Esophagus squamous epithelium (tissue), 5 donors: Measurements from ENCODE around the gene NAA40. TPM values are rescaled to one million over a fixed set of nuclear protein-coding genes. Genes with fewer than 3 reads are reported as not detected.

Experiments
- DNase-seq: peaks from one replicate; lab custom pipeline; 2025; lab: John Stamatoyannopoulos, UW
- H3K27ac ChIP-seq, 4 donors: fragments of 200-600 bp; sonication (generic); one replicate each; pipeline ENCODE4 v1.5.1; 2016 to 2019; ENCODE audit warnings: mild to moderate bottlenecking in 1 of 4
- H3K27me3 ChIP-seq, 4 donors: fragments of 200-600 bp; sonication (generic); 1 replicate in 3 of 4; 2 replicates in 1 of 4; pipeline versions ENCODE4 v1.5.1 to v1.6.0; 2017 to 2021; ENCODE audit warnings: antibody characterized with exemption in 1 of 4
- H3K36me3 ChIP-seq, 3 donors: fragments of 200-600 bp; sonication (generic); one replicate each; pipeline ENCODE4 v1.5.1; 2016 to 2019
- H3K4me1 ChIP-seq, 3 donors: fragments of 200-600 bp; sonication (generic); one replicate each; pipeline ENCODE4 v1.5.1; 2017 to 2019
- H3K4me3 ChIP-seq, 4 donors: fragments of 200-600 bp; sonication (generic); 1 replicate in 3 of 4; 2 replicates in 1 of 4; pipeline ENCODE4 v1.5.1; 2016 to 2019; ENCODE audit warnings: mild to moderate bottlenecking in 2 of 4, moderate library complexity in 1 of 4
- H3K9me3 ChIP-seq, 3 donors: fragments of 200-600 bp; sonication (generic); one replicate each; pipeline ENCODE4 v1.5.1; 2016 to 2019
- CTCF ChIP-seq, 6 experiments: fragments of 450-650 bp in 4 of 6; fragments of 200-600 bp in 2 of 6; sonication (generic) in 2 of 6; IDR thresholded peaks; one replicate each; pipeline ENCODE4 v1.5.1; 2016 to 2019; ENCODE audit warnings: antibody characterized with exemption in 6 of 6, mild to moderate bottlenecking in 4 of 6, moderate library complexity in 4 of 6
- POLR2A ChIP-seq, 4 donors: fragments of 450-650 bp; IDR thresholded peaks; one replicate each; pipeline ENCODE4 v1.6.1; 2017; ENCODE audit warnings: antibody characterized with exemption in 4 of 4, mild to moderate bottlenecking in 4 of 4, moderate library complexity in 3 of 4
- WGBS, 2 donors: methylation state at CpG; one replicate each; pipeline ENCODE4 v1.1.5; 2018; 5-methylcytosine and 5-hydroxymethylcytosine counted together
- intact Hi-C: fragments of 100-400 bp; cut with DNase I; formaldehyde crosslinking; loops from one replicate; pipeline ENCODE4 v1.15.0; 2022
- total RNA-seq, 4 donors: library from RNA; depleted of rRNA; stranded (reverse); fragments of >200 nt; gene quantifications; one replicate each; pipeline ENCODE4 v1.1.0, GENCODE V29; 2016
- donor health status: DM: yes; HTN: yes; CAD: no.

NAA40 gene
- total RNA-seq, 4 donors from 2014 or later = 9.8 to 13.2 (median 11.2) TPM

- H3K27me3 ChIP-seq = no peaks in the 10 kb centered on the region
- peak within 1 kb of the TSS; percentile 91 to 95 (median 94) for H3K27ac ChIP-seq
- H3K36me3 ChIP-seq = peaks cover 0 to 36% (median 9%) of the 10 kb centered on the region in 3 donors
- 0% methylated on average over 6 to 19 of the region's 63 CpGs for WGBS, 2 donors
- DNase-seq = no peak
- H3K4me3 ChIP-seq = peak within 1 kb of the TSS; percentile 87 to 100 (median 98)
- TF ChIP-seq CTCF (IDR thresholded peaks at IDR 0.05) (peak in 1 of 6 experiments; percentile 13), POLR2A (IDR thresholded peaks at IDR 0.05) (peak in 3 of 4 donors; percentile 28 to 76 (median 60))
- no peaks in the 10 kb centered on the region for H3K9me3 ChIP-seq
- intact Hi-C loops = no loop called here
- peaks cover 11 to 57% (median 21%) of the 10 kb centered on the region in 3 donors for H3K4me1 ChIP-seq
Observed at GRCh38 chr11:63986156-63986931, 47.5 kb downstream of the NAA40 start, which contains the start of gene OTUB1. Gene OTUB1 (plus strand): TSS chr11:63986438. CDS start chr11:63986457, 19 bp downstream.

GRCh38 chr11:63986932-63987513 lies 48.2 kb downstream of the NAA40 start:
- peaks cover 0 to 43% (median 11%) of the 10 kb centered on the region in 3 donors for H3K36me3 ChIP-seq
- 37 to 45% methylated on average over 10 to 12 of the region's 25 CpGs for WGBS, 2 donors

GRCh38 chr11:63991558-63991957 lies 52.8 kb downstream of the NAA40 start:
- H3K9me3 ChIP-seq = no peaks in the 10 kb centered on the region
- H3K27ac ChIP-seq = no peak overlapping the region
- H3K27me3 ChIP-seq = no peaks in the 10 kb centered on the region
- 84 to 88% methylated on average over 10 of the region's 10 CpGs for WGBS, 2 donors
- DNase-seq = no peak
- peaks cover 8 to 45% (median 15%) of the 10 kb centered on the region in 3 donors for H3K4me1 ChIP-seq
- intact Hi-C loops = no loop called here
- no peak overlapping the region for H3K4me3 ChIP-seq
- TF ChIP-seq CTCF (IDR thresholded peaks at IDR 0.05) (no peak), POLR2A (IDR thresholded peaks at IDR 0.05) (no peak)
- H3K36me3 ChIP-seq = peaks cover 0 to 88% (median 29%) of the 10 kb centered on the region in 3 donors

More at GRCh38 chr11:63986932-63987513, 48.2 kb downstream of the NAA40 start:
- TF ChIP-seq POLR2A (IDR thresholded peaks at IDR 0.05) (no peak), CTCF (IDR thresholded peaks at IDR 0.05) (no peak)
- Histone ChIP-seq H3K9me3 (no peaks in the 10 kb centered on the region), H3K4me1 (peaks cover 11 to 57% (median 21%) of the 10 kb centered on the region in 3 donors), H3K27me3 (no peaks in the 10 kb centered on the region), H3K27ac (peak overlapping the region; percentile 91 to 95 (median 94)), H3K4me3 (peak overlapping the region; percentile 87 to 100 (median 98))
- intact Hi-C loops = no loop called here
- no peak for DNase-seq

DNA sequence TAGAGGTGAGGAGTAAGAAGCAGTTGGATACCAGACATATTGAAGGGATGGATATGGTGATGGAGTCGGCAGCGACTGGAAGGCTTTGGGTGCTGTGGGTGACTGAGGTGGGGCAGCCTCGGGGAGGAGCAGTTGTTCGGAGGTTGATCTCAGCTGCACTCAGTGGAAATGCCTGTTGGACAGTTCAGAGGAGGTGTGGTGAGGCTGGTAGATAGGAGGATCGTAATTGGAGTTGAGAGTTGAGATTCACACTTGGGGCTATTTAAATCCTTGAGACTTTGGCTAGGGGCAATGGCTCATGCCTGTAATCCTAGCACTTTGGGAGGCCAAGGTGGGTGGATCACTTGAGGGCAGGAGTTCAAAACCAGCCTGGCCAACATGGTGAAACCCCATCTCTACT lies 54.3 kb downstream of the NAA40 start:
- no peak for DNase-seq
- Histone ChIP-seq H3K4me1 (peaks cover 1 to 40% (median 2%) of the 10 kb centered on the region in 3 donors), H3K27ac (no peak overlapping the region), H3K36me3 (peaks cover 9 to 100% (median 44%) of the 10 kb centered on the region in 3 donors), H3K9me3 (no peaks in the 10 kb centered on the region), H3K27me3 (no peaks in the 10 kb centered on the region), H3K4me3 (no peak overlapping the region)
- WGBS, 2 donors = 76 to 85% methylated on average over 5 of the region's 5 CpGs
- TF ChIP-seq POLR2A (IDR thresholded peaks at IDR 0.05) = no peak
- TF ChIP-seq CTCF (IDR thresholded peaks at IDR 0.05) = no peak
- intact Hi-C loops = no loop called here

DNA sequence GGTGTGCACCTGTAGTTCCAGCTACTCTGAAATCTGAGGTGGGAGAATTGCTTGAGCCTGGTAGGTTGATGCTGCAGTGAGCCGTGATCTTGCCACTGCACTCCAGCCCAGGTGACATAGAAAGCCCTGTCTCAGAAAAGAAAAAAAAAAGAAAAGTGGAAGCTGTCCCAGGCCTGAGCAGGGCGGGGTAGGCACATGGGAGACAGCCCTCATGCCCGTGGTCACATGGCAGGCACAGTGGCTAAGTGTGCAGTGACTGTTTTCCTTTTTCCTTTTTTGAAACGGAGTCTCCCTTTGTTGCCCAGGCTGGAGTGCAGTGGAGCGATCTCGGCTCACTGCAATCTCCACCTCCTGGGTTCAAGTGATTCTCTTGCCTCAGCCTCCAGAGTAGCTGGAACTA lies 55.2 kb downstream of the NAA40 start:
- Histone ChIP-seq H3K4me3 (no peak overlapping the region), H3K9me3 (no peaks in the 10 kb centered on the region), H3K27ac (no peak overlapping the region), H3K36me3 (peaks cover 9 to 99% (median 47%) of the 10 kb centered on the region in 3 donors), H3K4me1 (peaks cover 9 to 42% (median 10%) of the 10 kb centered on the region in 3 donors), H3K27me3 (no peaks in the 10 kb centered on the region)
- no peak for DNase-seq
- intact Hi-C loops = no loop called here
- WGBS, 2 donors = 71 to 79% methylated on average over 6 of the region's 6 CpGs
- TF ChIP-seq CTCF (IDR thresholded peaks at IDR 0.05) = no peak
- no peak for TF ChIP-seq POLR2A (IDR thresholded peaks at IDR 0.05)
